Calu3 (cell line): ENCODE measurements around the gene FCN1. TPM values are rescaled to one million over a fixed set of nuclear protein-coding genes. Genes with fewer than 3 reads are reported as not detected.

ENCODE experiments used
- BruUV-seq: library from RNA; stranded (reverse); fragments of 400-500 nt; replicated peaks from 2 replicates; lab custom pipeline; 2021; lab: Mats Ljungman, UMichigan
- CTCF ChIA-PET: fragments of 300-600 bp; sonication (Branson Sonifier 250); formaldehyde crosslinking; loops from one replicate; lab custom pipeline; 2022; ENCODE audit warnings: antibody characterized with exemption; lab: Charles Lee
- DNase-seq: peaks from one replicate; pipeline ENCODE4 v3.0.0; 2022
- H3K27ac Mint-ChIP-seq: one replicate; pipeline ENCODE4 v1.8.0; 2022; ENCODE audit warnings: mixed read lengths; ENCODE audit not compliant: unreplicated experiment
- H3K27me3 Mint-ChIP-seq: one replicate; pipeline ENCODE4 v1.8.0; 2022; ENCODE audit warnings: mixed read lengths; ENCODE audit not compliant: unreplicated experiment
- H3K36me3 Mint-ChIP-seq: one replicate; pipeline ENCODE4 v1.8.0; 2022; ENCODE audit warnings: mild to moderate bottlenecking, moderate library complexity, mixed read lengths; ENCODE audit not compliant: insufficient read depth, unreplicated experiment
- H3K4me1 Mint-ChIP-seq: one replicate; pipeline ENCODE4 v1.8.0; 2022; ENCODE audit warnings: mild to moderate bottlenecking, low read depth, mixed read lengths; ENCODE audit not compliant: unreplicated experiment
- H3K4me3 Mint-ChIP-seq: one replicate; pipeline ENCODE4 v1.8.0; 2022; ENCODE audit warnings: mild to moderate bottlenecking, low read depth, moderate library complexity, mixed read lengths; ENCODE audit not compliant: unreplicated experiment
- H3K9me3 Mint-ChIP-seq: one replicate; pipeline ENCODE4 v1.8.0; 2022; ENCODE audit warnings: low read depth, mixed read lengths; ENCODE audit not compliant: unreplicated experiment
- CTCF ChIP-seq: fragments of 200-600 bp; IDR thresholded peaks from one replicate; pipeline ENCODE4 v1.8.0; 2022; ENCODE audit warnings: antibody characterized with exemption; ENCODE audit not compliant: unreplicated experiment
- intact Hi-C: fragments of 100-400 bp; cut with micrococcal nuclease; formaldehyde crosslinking; loops from one replicate; pipeline ENCODE4 v1.10.0; 2022; ENCODE audit not compliant: unreplicated experiment
- total RNA-seq: library from RNA; stranded (reverse); gene quantifications from 2 replicates; pipeline ENCODE4 v1.2.3, GENCODE V29; 2022

Gene FCN1
- total RNA-seq, 1 experiment from 2014 or later: not detected

- Mint-ChIP-seq H3K27me3 (peaks cover 11% of the 10 kb centered on the region), H3K4me1 (no peaks in the 10 kb centered on the region), H3K9me3 (peaks cover 9% of the 10 kb centered on the region), H3K4me3 (no peak overlapping the region), H3K27ac (no peak overlapping the region), H3K36me3 (no peaks in the 10 kb centered on the region)
- intact Hi-C loops: no loop called here
- no peak for TF ChIP-seq CTCF
- no TSS peak for BruUV-seq
- no peak for DNase-seq
- CTCF ChIA-PET: no interaction called here
Measured at GRCh38 chr9:134897584-134898170, 20.0 kb downstream of the FCN1 start.

DNA sequence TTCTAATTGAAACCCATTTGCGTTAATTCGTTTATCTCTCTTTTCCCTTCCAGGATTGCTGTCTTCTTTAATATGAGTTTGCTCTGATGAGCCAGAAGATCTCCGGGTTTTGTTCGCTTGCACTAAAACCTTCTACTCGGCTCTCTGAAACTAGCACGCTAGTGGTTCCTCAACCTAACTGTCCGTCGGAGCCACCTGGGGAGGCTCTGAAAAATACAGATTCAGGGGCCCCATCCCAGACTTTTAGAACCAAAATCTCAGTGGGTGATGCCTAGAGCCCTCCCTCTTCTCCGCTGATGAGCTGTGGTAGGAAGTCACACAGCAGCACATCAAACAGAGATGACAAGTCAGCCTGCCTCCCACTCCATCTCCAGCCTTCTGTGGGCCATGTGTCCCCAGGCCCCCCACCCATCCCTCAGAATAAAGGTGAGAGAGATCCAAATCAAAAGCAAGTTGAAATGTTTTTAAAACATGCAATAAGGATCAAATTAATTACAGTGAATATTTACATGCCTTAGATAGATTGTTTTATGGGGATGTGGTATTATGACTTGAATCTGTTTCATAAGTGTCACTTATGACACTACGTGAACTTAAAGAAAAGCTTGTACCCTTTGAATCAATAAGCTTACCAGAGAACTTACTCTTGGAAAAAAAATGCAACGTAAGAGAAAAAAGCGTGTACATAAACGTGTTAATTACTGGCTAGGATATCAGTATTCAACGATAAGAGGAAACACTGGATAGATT, 20.7 kb downstream of the FCN1 start:
- intact Hi-C loops: no loop called here
- no TSS peak for BruUV-seq

DNA sequence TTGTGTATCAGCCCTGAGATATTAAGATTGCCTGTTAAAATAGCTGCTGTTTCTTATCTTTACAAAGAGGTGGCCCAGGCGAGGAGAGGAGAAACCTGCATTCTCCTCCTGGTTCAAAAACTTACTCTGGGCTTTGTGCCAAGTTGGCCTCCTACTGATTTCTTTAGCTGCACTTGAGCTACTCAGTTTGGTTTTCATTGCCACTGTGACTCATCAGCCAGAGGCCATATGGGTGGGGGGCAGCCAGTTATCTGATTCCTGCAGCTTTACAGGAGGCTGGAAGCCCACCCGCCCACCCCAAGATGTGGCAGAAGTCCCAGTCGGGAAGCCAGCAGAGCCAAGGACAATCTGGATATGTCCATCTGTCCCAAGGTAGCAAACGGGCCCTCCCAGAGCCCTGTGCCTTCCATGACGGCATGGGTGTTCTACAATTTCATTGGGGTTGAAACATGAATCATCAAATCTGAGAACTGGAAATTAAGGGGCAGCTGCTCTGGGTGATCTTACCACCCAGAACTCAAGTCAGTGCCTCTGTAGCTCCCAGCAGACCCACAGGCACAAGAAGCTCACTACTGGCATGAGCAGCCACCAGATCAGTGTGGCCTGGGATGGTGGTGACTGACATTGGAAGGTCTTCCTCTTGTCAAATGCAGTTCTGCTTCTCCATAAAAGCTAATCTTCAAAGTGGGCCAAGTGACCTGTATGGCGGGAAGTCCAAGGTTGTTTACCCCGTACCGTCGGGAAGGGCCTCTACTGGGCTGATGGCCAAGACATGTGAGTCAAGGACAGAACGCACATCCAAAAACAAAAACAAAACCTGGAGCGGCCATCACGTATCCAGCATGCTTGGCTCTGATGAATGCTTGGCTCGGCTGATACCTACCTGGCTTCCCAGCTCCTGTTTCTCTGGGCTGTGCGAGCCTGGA, 21.5 kb downstream of the FCN1 start:
- TF ChIP-seq CTCF: no peak
- CTCF ChIA-PET: interaction anchor here (0.6 kb wide), 1 partner anchor 259 kb away, joined by 3 read pairs; no protein-coding TSS in a partner anchor

More for the DNA sequence above, 20.7 kb downstream of the FCN1 start:
- TF ChIP-seq CTCF: no peak
- DNase-seq: no peak
- Mint-ChIP-seq H3K9me3 (peaks cover 9% of the 10 kb centered on the region), H3K27ac (no peak overlapping the region), H3K4me3 (no peak overlapping the region), H3K4me1 (no peaks in the 10 kb centered on the region), H3K36me3 (no peaks in the 10 kb centered on the region), H3K27me3 (peaks cover 11% of the 10 kb centered on the region)
- CTCF ChIA-PET: no interaction called here

GRCh38 chr9:134895567-134895907, 22.2 kb downstream of the FCN1 start:
- H3K36me3 Mint-ChIP-seq: no peaks in the 10 kb centered on the region
- CTCF ChIA-PET: no interaction called here
- intact Hi-C loops: no loop called here
- peaks cover 19% of the 10 kb centered on the region for H3K27me3 Mint-ChIP-seq
- no peak overlapping the region for H3K27ac Mint-ChIP-seq
- no peak for TF ChIP-seq CTCF
- no peak for DNase-seq
- no peaks in the 10 kb centered on the region for H3K4me1 Mint-ChIP-seq
- H3K9me3 Mint-ChIP-seq: peaks cover 9% of the 10 kb centered on the region
- no TSS peak for BruUV-seq
- no peak overlapping the region for H3K4me3 Mint-ChIP-seq

More for the DNA sequence above, 21.5 kb downstream of the FCN1 start:
- Mint-ChIP-seq H3K4me3 (no peak overlapping the region), H3K36me3 (no peaks in the 10 kb centered on the region), H3K9me3 (peaks cover 9% of the 10 kb centered on the region), H3K27ac (no peak overlapping the region), H3K27me3 (peaks cover 16% of the 10 kb centered on the region), H3K4me1 (no peaks in the 10 kb centered on the region)
- intact Hi-C loops: no loop called here
- DNase-seq: no peak
- no TSS peak for BruUV-seq
